Gastroesophageal sphincter (tissue), 4 donors: ENCODE results near the gene NPHS2. TPM values are rescaled to one million over a fixed set of nuclear protein-coding genes. Genes with fewer than 3 reads are reported as not detected.
A peak's percentile ranks its signal among the peaks of the same experiment; 100 is the strongest.

Experiments
- ATAC-seq: fragments of 150-250 bp; one replicate; pipeline ENCODE4 v1.9.1; 2016; ENCODE audit warnings: mild to moderate bottlenecking, moderate library complexity
- H3K27ac ChIP-seq, 4 donors: fragments of 200-600 bp; sonication (generic) in 3 of 4; 1 replicate in 3 of 4; 2 replicates in 1 of 4; pipeline ENCODE4 v1.5.1; 2016 to 2019
- H3K27me3 ChIP-seq: fragments of 200-600 bp; sonication (generic); one replicate; pipeline ENCODE4 v1.5.1; 2019
- H3K36me3 ChIP-seq, 2 donors: fragments of 200-600 bp; sonication (generic); one replicate each; pipeline ENCODE4 v1.5.1; 2019; ENCODE audit warnings: control low read depth in 1 of 2
- H3K4me1 ChIP-seq, 3 donors: fragments of 200-600 bp; sonication (generic); 1 replicate in 2 of 3; 2 replicates in 1 of 3; pipeline ENCODE4 v1.5.1; 2016 to 2019; ENCODE audit warnings: control low read depth in 2 of 3
- H3K4me3 ChIP-seq, 2 donors: fragments of 200-600 bp; sonication (generic); one replicate each; pipeline ENCODE4 v1.5.1; 2019; ENCODE audit warnings: mild to moderate bottlenecking in 1 of 2, moderate library complexity in 1 of 2
- H3K9me3 ChIP-seq, 3 donors: fragments of 200-600 bp; sonication (generic); one replicate each; pipeline ENCODE4 v1.5.1; 2017 to 2019; ENCODE audit warnings: control low read depth in 2 of 3
- CTCF ChIP-seq, 4 experiments: fragments of 200-600 bp in 2 of 4; fragments of 450-650 bp in 2 of 4; sonication (generic) in 1 of 4; IDR thresholded peaks; one replicate each; pipeline ENCODE4 v1.5.1; 2017 to 2019; ENCODE audit warnings: antibody characterized with exemption in 4 of 4, mild to moderate bottlenecking in 2 of 4, moderate library complexity in 2 of 4
- EP300 ChIP-seq: sonication (generic); formaldehyde crosslinking; IDR thresholded peaks from one replicate; pipeline ENCODE4 v1.6.1; 2017; ENCODE audit warnings: antibody characterized with exemption, mild to moderate bottlenecking
- POLR2A ChIP-seq, 2 donors: fragments of 450-650 bp; IDR thresholded peaks; one replicate each; pipeline ENCODE4 v1.6.1; 2017; ENCODE audit warnings: antibody characterized with exemption in 2 of 2, mild to moderate bottlenecking in 2 of 2, moderate library complexity in 1 of 2
- POLR2AphosphoS5 ChIP-seq: sonication (generic); formaldehyde crosslinking; IDR thresholded peaks from one replicate; pipeline ENCODE4 v1.6.1; 2017; ENCODE audit warnings: antibody characterized with exemption
- WGBS, 2 donors: methylation state at CpG; one replicate each; pipeline ENCODE4 v1.1.5; 2018; ENCODE audit warnings: low coverage in 1 of 2; 5-methylcytosine and 5-hydroxymethylcytosine counted together
- total RNA-seq, 4 donors: library from RNA; depleted of rRNA; stranded (reverse); fragments of >200 nt; gene quantifications; one replicate each; pipeline ENCODE4 v1.1.0, GENCODE V29; 2016

Gene NPHS2
- total RNA-seq, 4 donors from 2014 or later = not detected

GRCh38 chr1:179588425-179589024 lies 12.8 kb upstream of the NPHS2 start:
- Histone ChIP-seq H3K4me1 (peaks cover 0 to 23% (median 0%) of the 10 kb centered on the region in 3 donors), H3K27me3 (peaks cover 41% of the 10 kb centered on the region), H3K36me3 (no peaks in the 10 kb centered on the region), H3K27ac (no peak overlapping the region), H3K9me3 (peaks cover 0 to 9% (median 0%) of the 10 kb centered on the region in 3 donors), H3K4me3 (no peak overlapping the region)
- TF ChIP-seq POLR2AphosphoS5 (no peak), EP300 (no peak), CTCF (IDR thresholded peaks at IDR 0.05) (no peak), POLR2A (IDR thresholded peaks at IDR 0.05) (no peak)
- no peak for ATAC-seq
- WGBS, 2 donors = 82% methylated on average over 6 of the region's 18 CpGs; no CpG with 5 or more reads in 1 of the 2 donors

- H3K36me3 ChIP-seq = no peaks in the 10 kb centered on the region
- peaks cover 0 to 9% (median 0%) of the 10 kb centered on the region in 3 donors for H3K9me3 ChIP-seq
- H3K4me1 ChIP-seq = peaks cover 0 to 23% (median 0%) of the 10 kb centered on the region in 3 donors
- no peak for ATAC-seq
- H3K27me3 ChIP-seq = peaks cover 30% of the 10 kb centered on the region
- no peak overlapping the region for H3K4me3 ChIP-seq
- 80% methylated on average over 3 of the region's 6 CpGs; no CpG with 5 or more reads in 1 of the 2 donors for WGBS, 2 donors
- TF ChIP-seq EP300 (no peak), POLR2A (IDR thresholded peaks at IDR 0.05) (no peak), CTCF (IDR thresholded peaks at IDR 0.05) (no peak)
- no peak overlapping the region for H3K27ac ChIP-seq
Measured at GRCh38 chr1:179587336-179587735, 11.6 kb upstream of the NPHS2 start.

GRCh38 chr1:179586107-179586823 lies 10.5 kb upstream of the NPHS2 start:
- no peaks in the 10 kb centered on the region for H3K9me3 ChIP-seq
- H3K27me3 ChIP-seq = peaks cover 25% of the 10 kb centered on the region
- H3K4me1 ChIP-seq = peaks cover 0 to 15% (median 0%) of the 10 kb centered on the region in 3 donors
- TF ChIP-seq CTCF (IDR thresholded peaks at IDR 0.05) (peak in 3 of 4 experiments; percentile 34 to 79 (median 39)), POLR2AphosphoS5 (no peak), POLR2A (IDR thresholded peaks at IDR 0.05) (peak; percentile 7 to 29), EP300 (no peak)
- H3K36me3 ChIP-seq = no peaks in the 10 kb centered on the region
- 1% methylated on average over 14 of the region's 60 CpGs; no CpG with 5 or more reads in 1 of the 2 donors for WGBS, 2 donors
- ATAC-seq = peak; percentile 70
- peak overlapping the region in 3 of 4 donors; percentile 66 to 82 (median 81) for H3K27ac ChIP-seq
- peak overlapping the region; percentile 7 to 56 for H3K4me3 ChIP-seq

- Histone ChIP-seq H3K27ac (no peak overlapping the region), H3K4me1 (peaks cover 0 to 15% (median 0%) of the 10 kb centered on the region in 3 donors), H3K36me3 (no peaks in the 10 kb centered on the region), H3K4me3 (no peak overlapping the region), H3K27me3 (peaks cover 32% of the 10 kb centered on the region), H3K9me3 (no peaks in the 10 kb centered on the region)
- TF ChIP-seq POLR2AphosphoS5 = no peak
- TF ChIP-seq POLR2A (IDR thresholded peaks at IDR 0.05) = no peak
- TF ChIP-seq CTCF (IDR thresholded peaks at IDR 0.05) = no peak
- no peak for TF ChIP-seq EP300
- WGBS, 2 donors = 84 to 86% methylated on average over 5 of the region's 5 CpGs
- no peak for ATAC-seq
Measured at GRCh38 chr1:179583771-179584320, 8.1 kb upstream of the NPHS2 start.
